A204.1 (cell line): Measurements from ENCODE around the gene MLLT6.

Experiments
- FAIRE-seq: peaks from 2 replicates; lab custom pipeline; 2012; peaks lifted over from hg19 to GRCh38; lab: Jason Lieb, UNC

The MLLT6 gene

DNA sequence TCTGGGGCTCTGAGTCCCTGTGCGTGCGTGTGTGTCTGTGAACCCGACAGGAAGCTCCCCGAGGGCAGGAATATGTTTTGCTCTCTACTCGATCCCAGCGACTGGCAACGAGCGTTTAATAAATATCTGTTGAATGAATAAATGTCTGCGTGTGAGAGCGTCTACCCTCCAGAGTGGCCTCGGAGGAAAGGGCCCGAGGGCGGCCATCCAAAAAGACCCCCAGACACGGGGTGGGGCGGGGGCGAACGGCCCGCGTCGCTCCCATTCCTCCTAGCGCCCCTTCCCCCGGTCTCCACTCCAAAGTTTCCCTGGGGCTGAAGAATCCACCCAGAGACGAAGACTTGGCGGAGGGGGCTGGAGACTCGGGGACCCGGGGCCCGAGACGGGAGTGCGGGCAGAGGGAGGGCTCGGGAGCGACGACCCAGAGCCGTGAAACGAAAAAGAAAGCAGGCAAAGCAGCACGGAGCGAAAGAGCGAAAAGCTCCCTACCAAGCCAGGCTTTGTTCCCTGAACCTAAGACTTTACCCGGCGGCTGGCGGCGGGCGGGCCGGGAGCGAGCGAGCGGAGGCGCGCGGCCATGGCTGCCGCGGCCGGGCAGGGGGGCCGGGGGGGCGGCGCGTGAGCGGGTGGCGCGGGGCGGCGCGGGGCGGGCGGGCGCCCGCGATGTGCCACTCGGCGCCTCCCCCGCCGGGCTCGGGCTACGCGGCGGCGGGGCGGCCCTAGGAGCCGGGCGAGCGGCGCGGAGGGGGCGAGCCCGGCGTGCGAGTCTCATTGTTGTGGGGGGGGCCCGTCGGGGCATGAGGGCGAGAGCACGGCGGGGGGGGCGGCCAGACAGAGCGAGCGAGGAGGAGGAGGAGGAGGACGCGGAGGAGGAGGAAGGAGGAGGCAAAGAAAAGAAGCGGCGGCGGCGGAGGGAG is at the start of gene MLLT6:
Gene MLLT6, plus strand, starts transcription at position 668 of the 917 bp plus-strand sequence. CDS start 360 bp downstream, outside the sequence.
- no peak for FAIRE-seq

DNA sequence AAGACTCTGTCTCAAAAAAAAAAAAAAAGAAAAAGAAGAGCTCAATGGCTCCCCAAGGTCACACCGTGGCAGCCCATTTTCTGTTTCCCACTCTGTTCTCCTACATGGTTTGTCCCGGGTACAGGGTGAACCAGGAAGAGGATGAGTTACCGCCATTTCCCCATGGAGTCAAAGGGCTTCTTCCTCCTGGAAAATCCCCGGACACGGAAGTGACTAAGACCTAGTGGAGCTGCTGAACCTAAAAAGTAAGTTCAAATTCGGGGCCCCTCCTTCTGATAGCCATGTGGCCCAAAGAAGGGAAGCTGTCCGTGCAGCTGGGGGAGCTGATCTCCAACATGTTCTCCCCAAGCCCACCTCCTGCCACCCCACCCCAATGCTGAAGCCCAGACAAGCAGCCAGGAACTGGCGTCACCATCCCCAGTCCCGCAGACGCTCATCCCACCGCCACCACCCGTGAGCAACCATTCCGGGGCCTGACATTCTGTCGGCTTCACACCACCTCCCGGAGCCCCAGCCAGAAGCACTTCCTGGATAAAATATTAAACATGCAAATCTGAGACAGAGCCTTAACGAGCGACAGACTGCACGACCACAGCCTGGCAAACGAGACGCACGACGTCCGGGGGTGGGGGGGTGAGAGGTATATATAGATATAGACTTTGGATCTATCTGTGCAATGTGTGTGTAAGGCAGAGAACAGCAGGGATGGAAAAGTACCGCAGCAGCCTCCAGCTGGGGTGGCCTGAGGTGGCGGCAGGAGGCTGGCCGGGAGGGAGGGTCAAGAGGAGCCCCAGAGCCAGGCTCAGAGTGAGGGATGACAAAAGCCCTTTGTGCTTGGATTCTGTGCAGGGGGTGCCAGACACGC is 47.9 kb upstream of the MLLT6 start:
- FAIRE-seq = no peak

DNA sequence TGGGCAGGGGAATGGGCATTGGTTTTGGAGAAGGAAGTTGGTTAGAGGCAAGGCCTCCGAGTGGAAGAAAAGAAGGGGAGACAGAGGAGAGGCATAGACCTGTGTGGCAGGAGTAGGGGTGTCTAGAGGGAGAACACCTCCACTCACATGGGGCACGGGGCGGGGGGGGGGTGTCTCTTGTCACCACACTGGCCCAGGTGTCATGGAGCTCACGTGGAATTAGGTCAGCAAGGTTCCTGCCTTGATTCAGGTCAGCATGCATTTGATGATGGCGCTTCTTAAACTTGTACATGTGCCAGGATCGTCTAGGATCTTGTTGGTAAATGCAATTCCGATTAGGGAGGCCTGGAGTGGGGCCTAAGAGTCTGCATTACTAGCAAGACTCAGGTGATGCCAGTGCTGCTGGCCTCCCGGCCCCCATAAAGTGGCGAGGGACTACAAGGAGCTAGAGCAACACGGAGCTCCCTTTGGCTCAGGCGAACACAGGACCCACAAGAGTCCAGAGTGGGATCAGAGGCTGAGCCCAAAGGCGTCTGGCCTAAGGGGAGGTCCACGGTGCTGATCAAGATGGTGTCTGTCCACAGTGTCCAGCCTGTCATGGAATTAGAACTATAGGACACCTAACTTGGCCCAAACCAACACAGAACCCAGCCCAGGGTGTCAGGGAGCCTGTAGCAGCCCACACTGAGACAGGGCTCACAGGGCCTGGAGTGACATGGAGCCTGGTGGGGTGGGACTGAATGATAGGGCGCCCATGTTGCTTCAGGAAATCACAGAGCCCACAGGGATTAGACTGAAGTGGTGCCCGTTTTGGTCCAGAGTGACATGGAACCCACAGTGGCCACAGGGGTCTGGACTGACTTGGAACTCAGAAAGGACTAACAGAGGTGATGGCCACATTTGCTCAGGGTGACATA is 47.0 kb upstream of the MLLT6 start:
- FAIRE-seq = no peak

DNA sequence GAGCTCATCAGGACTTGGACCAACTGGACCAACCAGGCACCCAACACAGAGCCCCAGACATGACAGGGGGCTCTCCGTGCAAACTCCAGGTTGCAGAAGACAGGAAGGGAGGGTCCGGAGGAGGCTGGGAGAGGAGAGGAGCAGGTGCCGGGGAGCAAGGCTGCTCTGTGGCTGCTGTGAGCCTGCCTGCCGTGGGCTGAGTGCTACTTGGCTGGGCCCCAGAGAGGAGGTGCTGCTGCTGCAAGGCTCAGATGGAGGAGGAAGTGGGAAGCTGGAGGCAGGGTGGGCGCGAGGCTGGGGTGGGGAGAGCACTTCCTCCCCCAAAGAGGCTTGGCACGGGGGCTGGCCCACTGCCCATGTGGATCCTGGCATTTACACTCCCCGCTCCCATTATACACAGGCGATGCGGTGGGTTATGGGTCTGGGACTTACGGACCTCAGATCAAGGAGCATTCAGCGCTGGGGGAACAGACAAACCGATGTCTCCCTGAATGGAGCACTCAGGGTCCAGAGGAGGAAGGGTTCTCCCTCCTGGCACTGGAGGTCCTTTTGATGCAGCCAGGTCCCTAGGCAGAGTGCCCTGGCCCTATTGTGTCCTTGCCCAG is 46.2 kb upstream of the MLLT6 start:
- no peak for FAIRE-seq

DNA sequence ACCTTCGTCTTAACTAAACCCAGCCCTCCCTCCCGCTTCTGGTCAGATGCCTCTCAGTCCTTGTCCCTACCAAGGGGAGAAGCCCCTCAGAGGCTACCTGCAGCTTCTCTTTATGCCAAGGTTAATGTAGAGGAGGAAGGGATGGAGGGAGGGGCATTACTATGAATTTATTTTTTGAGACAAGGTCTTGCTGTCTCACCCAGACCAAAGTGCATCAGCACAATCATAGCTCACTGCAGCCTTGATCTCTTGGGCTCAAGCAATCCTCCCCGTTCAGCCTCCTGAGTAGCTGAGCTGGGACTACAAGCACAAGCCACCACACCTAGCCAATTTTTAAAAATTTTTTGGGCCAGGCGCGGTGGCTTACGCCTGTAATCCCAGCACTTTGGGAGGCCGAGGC is 45.7 kb upstream of the MLLT6 start:
- no peak for FAIRE-seq

DNA sequence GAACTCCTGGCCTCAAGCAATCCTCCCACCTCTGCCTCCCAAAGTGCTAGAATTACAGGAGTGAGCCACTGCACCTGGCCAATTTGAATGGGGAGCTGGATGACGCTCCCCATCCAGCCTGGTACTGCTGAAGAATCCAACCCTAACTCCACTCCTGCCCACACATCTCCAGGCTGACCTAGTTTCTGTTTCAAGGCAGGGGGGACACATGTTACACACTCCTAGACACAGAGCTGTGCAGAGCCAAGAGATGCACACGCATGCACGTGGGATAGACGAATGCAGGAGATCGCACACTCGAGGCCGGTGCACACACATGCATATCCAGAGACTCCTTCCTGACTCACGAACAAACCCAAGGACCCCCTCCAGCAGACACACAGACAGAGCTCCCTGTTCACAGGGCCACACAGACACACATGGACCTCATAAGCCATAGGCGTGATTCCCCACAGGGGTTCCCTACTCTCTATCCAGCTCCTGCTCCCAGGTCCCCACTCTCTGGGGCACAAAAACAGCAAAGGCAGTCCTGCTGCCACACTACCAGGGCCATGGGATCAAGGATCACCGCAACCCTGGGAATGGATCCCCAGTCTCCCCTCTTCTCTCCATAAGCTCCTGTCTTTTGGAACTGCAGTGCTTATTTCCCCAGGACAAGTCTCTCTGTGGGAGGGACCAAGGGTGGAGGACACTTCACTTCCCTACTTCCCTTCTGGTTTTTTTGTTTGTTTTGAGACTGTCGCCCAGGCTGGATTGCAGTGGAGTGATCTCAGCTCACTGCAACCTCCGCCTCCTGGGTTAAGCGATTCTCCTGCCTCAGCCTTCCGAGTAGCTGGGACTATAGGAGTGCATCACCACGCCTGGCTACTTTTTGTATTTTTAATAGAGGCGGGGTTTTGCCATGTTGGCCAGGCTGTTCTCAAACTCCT is 44.7 kb upstream of the MLLT6 start:
- no peak for FAIRE-seq

DNA sequence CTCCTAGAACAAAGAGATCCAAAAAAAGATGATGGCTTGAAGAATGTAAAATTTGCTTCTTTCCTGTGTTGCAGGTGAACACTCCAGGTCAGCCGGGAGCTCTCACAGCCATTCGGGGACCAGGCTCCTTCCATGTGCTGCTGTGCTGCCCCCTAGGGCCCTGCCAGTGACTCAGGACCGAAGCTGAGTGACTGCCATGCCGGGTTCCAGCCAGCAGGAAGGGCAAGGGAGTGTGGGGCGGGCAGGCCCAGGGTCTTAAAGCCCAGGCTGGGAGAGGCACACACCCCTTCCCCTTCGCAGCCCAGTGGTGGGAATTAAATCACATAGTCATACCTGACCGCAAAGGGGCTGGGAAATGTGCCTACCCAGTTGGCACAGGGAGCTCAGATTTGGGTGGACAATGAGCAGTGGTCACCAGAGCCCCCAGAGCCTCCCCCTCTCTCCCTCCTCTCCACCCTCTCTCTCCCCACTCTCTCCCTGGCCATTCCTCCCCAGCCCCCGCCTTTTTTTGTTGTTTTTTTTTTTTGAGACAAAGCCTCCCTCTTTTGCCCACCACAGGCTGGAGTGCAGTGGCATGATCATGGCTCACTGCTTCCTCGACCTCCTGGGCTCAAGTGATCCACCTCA is 41.8 kb upstream of the MLLT6 start:
- no peak for FAIRE-seq

DNA sequence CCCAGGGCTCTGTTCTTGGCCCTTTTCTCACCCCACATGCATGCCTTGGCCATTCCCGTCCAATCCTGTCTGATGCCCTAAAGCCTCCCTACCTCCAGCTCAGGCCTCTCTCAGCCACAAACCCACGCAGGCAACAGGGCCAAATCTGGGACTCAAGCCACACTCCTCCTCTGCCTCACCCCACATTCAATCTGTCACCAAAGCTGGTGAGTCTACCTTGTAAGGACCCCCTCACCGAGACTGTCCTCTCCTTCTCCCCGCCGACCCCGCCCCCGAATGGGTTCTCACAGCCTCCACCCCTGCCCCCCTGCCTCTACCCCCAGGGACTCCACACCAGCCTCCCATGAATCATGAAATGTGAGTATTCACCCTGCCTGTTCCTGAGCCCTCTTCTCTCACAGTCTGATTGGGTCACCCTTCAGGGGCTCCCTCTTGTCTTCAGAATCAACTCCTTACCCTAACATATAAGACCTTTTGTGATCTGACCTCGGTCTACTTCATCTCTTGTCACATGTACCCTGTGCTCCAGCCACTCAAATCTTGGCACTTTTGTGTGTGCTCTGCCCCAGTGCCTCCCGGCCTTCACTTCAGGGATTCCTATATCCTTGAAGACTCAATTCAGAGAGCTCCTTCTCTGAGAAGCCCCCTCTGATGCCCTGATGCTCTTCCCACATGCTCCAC is 41.0 kb upstream of the MLLT6 start:
- no peak for FAIRE-seq

DNA sequence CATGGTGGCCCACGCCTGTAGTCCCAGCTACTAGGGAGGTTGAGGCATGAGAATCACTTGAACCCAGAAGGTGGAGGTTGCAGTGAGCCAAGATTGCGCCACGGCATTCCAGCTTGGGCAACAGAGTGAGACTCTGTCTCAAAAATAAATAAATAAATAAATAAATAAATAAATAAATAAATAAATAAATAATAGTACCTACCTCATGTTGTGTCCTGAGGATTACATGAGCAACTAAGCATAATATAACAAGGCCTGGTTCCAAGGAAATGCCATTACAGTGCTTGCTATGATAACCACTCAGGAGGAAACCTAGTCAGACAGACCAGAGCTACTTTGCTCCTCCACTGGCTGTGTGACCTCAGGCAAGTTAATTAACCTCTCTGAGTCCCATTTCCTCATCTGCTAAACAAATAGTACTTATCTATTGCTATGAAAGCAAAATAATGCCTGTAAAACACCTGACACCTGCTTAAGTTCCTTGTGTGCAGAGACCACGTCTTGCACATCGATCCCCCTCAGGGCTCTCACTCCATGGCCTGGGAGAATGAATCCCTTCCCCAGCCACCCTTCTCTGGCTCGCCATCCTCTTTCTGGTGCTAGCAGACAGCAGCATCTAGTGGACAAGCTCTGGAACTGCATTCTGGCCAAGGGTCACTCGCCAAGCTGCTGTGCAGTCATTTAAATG is 37.8 kb upstream of the MLLT6 start:
- FAIRE-seq = no peak

DNA sequence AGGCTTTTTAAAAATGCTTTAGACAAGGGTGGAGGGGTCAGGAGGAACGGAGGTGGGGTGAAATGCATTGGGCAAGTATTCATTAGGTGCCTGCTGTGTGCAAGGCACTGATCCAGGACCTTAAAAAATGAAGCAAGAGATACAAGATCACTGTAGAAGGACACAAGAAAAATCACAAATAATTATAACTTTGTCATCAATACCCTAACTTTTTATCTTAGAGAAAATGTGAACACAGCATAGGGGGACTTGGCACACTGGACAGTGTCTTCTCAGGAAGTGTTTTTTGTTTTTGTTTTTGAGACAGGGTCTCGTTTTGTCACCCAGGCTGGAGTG is 37.3 kb upstream of the MLLT6 start:
- FAIRE-seq = no peak

DNA sequence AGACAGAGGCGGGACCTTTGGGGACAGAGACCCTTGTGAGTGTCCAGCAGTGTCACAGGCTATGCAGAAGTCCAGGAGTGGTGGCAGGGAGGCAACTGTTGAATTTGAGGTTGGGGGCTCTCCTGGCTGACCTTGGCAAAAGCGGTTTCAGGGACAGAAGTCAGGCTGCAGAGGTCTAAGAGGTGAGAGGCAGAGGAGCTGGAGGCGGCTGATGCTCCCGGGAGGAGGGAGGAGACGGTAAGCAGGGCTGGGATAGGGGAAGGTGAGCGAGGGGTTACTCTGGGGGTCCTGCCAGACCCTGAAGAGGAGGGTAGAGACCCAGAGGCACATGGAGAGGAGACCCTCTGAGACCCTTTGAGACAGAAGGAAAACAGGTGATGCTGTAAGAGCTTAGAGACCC is 35.6 kb upstream of the MLLT6 start:
- no peak for FAIRE-seq

DNA sequence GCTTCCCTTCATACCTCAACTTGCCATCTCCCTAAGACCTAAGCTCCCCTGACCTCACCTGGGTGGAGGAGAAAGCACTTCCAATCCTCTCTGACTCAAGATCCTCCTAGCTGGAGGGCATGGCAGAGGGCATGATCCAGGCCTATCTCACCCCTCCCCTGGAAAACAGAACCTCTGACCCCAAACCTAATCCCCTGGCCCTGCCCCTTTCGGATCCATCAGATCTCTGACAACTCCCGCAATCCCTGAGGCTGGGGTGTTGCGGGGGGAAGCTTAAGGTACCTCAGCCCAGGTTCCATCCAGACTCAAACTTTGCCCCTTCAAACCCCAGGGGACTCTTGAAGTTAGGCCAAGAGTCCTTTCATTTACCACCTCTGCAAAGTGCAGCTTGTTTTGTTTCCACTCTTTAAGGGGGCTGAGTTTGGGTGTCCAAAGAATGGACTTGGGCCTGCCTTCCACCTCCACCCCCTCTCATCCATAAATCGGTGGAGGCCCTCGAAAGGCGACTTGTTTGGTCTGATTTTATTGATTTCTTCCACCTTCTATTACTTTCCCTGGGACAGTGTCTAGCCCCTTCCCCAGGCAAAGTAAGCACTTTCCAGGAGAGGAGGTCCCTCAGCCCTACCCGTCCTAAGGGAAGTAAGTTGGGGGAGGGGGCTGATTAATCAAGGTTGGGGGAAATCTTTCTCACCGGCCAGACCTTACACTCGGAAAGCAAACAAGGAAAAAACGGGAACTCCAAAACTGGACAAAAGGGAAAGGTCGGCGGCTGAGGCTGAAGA is 32.9 kb upstream of the MLLT6 start:
- FAIRE-seq = no peak

DNA sequence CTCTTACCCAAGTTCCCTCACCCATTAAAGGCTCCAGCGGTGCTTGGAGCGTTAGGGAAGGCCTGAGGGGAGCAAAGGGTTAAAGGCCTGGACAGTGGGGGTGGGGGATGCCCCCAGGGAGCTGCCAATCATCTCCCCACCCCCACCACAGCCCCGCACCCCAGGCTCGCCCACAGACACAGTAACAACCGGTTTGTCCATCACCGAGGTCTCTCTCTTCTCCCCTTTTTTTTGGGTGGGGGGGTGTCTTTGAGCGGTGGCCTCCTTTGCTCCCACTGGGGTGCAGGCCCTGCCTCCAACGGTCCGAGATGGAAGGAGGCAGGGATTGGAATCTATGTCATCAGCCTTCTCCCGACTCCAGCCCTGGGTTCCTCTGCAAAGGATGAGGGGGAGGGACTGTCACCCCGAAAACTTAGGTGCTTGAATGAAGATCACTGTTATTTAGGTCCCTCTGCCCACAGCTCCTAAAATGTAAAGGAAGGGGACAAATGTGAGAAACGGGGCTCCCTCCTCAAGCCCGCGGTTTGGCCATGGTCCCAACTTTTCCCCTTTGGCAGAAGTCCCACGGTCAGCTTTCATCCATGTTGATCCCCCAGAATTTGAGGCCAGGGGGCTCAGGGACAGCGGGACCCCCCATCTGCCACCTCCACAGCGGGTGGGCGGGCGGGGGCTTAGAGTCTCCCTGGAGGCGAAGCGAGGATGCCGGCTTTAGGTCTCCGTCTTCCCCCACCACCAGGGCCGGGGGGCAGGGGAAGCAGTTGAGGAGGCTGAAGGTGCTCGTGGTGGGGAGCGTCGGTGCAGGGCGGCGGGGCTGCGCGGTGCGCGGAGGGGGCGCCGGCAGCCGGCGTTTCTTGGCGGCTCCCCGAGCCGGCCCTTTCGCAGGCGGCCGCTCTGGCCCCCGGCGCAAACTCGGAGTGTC is 32.0 kb upstream of the MLLT6 start:
- no peak for FAIRE-seq

DNA sequence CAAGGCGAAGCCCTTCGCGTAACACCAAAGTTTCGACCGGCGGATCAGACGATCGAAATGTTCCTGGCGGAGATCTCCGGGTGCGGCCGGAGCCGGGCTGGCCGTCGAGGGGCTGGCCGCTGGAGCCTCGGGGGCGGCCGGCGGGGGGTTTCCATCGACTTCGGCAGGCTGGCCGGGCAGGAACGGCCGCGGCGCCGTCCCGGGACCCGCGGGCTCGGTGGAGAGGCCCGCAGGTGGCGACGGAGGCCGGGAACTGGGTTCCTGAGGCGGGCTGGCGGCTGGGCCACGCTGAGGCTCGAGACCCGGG is 31.4 kb upstream of the MLLT6 start:
- FAIRE-seq = no peak

DNA sequence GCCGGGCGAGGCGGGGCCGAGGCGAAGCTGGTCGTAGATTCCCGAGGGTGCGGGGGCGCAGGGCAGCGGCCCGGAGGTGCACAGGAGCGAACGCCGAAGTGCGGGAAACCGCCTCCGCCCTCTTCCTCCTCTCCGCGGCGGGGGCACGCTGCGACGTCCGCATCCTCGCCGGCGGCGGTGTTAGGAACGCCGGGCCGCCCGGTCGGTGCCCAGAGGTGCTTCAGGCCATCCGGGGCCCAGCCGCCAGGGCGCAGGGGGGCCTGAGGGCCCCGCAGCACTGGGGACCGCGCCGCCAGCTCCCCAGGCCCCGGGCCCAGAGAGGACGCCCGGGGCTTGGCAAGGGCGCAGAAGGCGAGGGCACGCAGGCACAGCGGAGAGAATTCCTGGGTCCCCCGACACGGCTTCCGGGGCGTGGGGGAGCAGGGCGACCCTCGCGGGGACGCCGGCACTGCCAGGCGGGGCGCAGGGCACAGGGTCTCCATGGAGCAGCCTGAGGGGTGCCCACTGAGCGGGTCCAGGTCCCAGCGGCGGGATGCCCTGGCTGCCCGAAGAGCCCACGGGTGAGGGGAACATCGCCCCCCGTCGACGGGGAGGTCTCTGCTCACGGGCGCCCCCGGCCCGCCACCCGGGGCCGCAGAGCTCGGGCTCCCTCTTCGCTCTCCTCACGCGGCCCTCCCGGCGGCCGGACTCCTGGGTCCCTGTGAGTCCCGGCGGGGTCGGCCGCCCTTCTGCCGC is 30.9 kb upstream of the MLLT6 start:
- no peak for FAIRE-seq

DNA sequence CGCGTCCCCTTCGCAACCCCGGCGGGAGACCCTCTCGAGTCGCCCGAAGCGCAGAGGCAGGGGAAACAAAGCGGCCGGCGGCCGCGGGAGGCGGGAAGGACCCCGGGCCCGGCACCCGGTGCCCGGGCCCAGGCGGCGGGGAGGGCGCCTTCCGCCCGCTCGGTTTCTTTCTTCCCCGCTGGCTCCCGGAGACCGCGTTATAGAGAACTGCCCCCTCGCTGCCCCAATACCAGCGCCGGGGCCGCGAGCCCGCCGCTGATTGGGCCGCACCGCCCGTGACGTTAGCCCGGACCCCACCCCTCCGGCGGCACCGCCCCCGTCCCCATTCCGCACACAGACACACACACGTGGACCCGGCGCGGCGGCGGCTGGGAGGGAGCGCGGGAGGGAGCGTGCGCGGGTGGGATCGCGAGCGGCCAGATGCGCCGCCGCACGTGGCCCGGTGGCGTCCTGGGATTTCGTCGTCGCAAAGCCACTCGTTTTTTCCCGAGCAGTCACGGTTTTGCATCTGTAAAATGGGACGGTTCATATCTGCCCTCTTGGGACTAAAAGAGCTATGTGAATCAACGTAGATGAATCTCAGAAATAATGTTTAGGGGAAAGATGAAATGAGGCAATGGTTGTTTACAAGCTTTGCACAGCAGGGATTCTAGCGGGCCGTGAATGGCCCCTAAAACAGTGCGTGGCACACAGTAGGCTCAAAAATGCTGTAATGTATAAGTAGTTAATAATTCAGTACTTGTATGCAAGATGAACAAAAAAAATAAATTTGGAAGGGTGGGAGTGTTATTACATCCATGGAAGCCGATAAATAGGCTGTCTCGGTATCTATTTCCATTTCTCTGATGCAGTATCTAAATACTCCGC is 30.1 kb upstream of the MLLT6 start, which contains the start of gene EPOP:
Gene EPOP, minus strand, starts transcription at position 209 of the 867 bp plus-strand sequence. CDS start 462 bp downstream, outside the sequence.
- no peak for FAIRE-seq
